KOPT-K1 (cell line): ENCODE results near the gene ZNF692.

Experiments
- H3K27ac ChIP-seq: fragments of 200-600 bp; sonication (generic); 2 replicates; pipeline ENCODE4 v1.5.1; 2016; ENCODE audit warnings: antibody characterized with exemption, mild to moderate bottlenecking, low read depth, low read length; ENCODE audit not compliant: poor library complexity, severe bottlenecking
- H3K36me3 ChIP-seq: fragments of 200-600 bp; sonication (generic); 2 replicates; pipeline ENCODE4 v1.5.1; 2017; ENCODE audit warnings: antibody characterized with exemption, mild to moderate bottlenecking, low read length, moderate library complexity; ENCODE audit not compliant: insufficient read depth
- H3K9me3 ChIP-seq: fragments of 200-600 bp; sonication (generic); 2 replicates; pipeline ENCODE4 v1.5.1; 2017; ENCODE audit warnings: antibody characterized with exemption, low read length, mild to moderate bottlenecking; ENCODE audit not compliant: insufficient read depth, poor library complexity, severe bottlenecking

Gene ZNF692

DNA sequence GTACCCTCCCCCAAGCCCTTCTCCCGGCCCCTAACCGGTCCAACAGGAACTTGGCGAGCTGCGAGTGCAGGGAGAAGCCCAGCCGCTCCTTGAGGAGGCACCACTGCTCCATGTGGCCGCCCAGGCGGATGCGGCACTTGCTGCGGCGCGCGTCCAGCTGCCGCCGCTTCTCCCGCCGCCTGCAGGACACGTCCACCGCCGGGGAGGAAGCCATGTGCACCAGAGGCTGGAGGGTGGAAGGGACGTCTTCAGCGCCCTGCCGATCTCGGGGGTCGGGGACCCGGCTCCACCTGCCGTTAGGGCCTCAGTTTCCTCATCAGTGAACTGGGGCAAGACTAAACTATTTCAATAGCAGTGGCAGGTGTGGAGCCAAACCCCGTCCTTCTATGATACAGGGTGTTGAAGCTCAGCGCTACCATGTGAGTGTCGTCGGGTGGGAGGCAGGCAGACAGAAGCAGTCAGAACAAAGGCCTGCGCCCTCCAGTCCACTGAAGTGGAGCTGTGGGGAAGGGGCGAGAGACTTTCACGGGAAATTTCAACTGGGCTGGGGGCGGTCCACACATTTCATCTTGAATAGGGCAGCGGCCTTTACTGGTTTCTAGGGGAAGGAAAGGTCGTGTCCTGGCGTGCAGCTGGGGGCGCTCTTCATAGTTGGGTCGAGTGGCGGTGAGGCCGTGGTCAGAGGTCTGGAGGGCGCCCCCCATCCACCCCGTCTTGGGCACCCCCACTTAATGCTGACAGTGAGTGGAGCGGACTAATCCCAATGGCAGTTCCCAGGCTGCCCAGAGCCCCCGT, 592 bp downstream of the ZNF692 start:
- Histone ChIP-seq H3K27ac (peak overlapping the region; percentile 81), H3K9me3 (no peaks in the 10 kb centered on the region), H3K36me3 (peaks cover 28% of the 10 kb centered on the region)

DNA sequence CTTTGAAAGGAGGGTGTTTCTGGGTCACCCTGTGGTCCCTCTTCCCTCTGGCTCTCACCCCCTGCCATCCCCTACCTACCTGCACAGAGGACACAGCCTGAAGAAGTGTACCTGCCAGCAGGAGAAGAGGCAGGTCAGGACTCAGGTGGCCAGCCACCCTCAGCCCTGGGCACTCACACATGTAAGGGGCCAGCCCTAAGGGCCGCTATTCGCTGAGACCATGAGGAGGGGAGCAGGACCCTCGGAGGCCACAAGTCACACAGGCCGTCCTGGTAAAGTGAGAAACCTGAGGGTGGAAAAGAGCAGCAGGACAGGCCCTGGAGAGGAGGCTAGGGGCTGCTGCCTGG, 1.2 kb downstream of the ZNF692 start:
- Histone ChIP-seq H3K9me3 (no peaks in the 10 kb centered on the region), H3K27ac (peak overlapping the region; percentile 81), H3K36me3 (peaks cover 33% of the 10 kb centered on the region)

DNA sequence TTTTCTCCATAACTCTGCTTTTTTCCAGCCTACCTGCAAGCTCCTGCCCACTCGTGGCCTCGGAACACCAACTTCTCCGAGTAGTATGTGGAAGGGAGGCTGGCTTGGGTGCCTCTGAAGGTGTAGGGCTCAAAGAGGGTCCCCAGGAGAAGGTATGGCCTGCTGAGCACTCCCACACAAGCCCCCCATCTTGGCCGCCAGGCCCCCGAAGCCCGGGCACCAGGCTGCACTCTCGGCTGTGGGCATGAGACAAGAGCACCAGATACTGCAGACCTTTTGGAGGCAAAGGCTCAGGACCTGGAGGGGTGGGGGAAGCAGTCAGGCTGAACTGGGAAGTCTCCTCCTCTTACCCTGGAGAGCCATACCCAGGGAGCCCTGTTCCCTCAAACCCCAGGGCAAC, 1.7 kb downstream of the ZNF692 start:
- peaks cover 38% of the 10 kb centered on the region for H3K36me3 ChIP-seq
- H3K9me3 ChIP-seq: no peaks in the 10 kb centered on the region
- peak overlapping the region; percentile 81 for H3K27ac ChIP-seq

DNA sequence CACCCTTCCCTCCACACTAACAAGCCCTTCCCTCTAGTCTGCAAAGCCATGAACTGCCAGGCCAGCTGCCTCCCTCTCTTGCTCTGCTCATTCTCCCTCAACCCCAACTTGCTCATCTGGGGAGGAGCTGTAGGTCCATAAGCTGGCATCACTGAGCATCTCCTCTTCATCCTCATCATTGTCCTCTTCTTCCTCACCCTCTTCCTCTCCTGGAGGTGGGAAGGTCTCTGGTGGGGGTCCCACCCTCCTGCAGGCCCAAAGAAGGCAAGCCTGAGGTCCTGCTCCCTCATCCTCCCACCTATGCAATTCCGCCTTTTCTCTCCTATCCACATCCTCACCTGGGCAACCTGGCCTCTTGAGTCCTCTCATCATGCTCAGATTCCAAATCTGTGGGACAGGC, 2.7 kb downstream of the ZNF692 start:
- Histone ChIP-seq H3K36me3 (peaks cover 49% of the 10 kb centered on the region), H3K9me3 (no peaks in the 10 kb centered on the region), H3K27ac (no peak overlapping the region)

- peaks cover 55% of the 10 kb centered on the region for H3K36me3 ChIP-seq
- no peak overlapping the region for H3K27ac ChIP-seq
- H3K9me3 ChIP-seq: no peaks in the 10 kb centered on the region
Observed at GRCh38 chr1:248855580-248855979, 3.3 kb downstream of the ZNF692 start.

- H3K9me3 ChIP-seq: no peaks in the 10 kb centered on the region
- H3K36me3 ChIP-seq: peaks cover 72% of the 10 kb centered on the region
- peak overlapping the region; percentile 14 for H3K27ac ChIP-seq
Observed at GRCh38 chr1:248853663-248854375, 5.1 kb downstream of the ZNF692 start.

- Histone ChIP-seq H3K27ac (peak overlapping the region; percentile 14), H3K9me3 (no peaks in the 10 kb centered on the region), H3K36me3 (peaks cover 83% of the 10 kb centered on the region)
Observed at GRCh38 chr1:248852481-248853405, 6.1 kb downstream of the ZNF692 start.

GRCh38 chr1:248851390-248851789, 7.5 kb downstream of the ZNF692 start:
- no peak overlapping the region for H3K27ac ChIP-seq

GRCh38 chr1:248850536-248851251, 8.2 kb downstream of the ZNF692 start:
- Histone ChIP-seq H3K9me3 (no peaks in the 10 kb centered on the region), H3K36me3 (peaks cover 99% of the 10 kb centered on the region), H3K27ac (no peak overlapping the region)

More at GRCh38 chr1:248851390-248851789, 7.5 kb downstream of the ZNF692 start:
- peaks cover 97% of the 10 kb centered on the region for H3K36me3 ChIP-seq
- no peaks in the 10 kb centered on the region for H3K9me3 ChIP-seq

GRCh38 chr1:248850124-248850523, 8.8 kb downstream of the ZNF692 start:
- no peak overlapping the region for H3K27ac ChIP-seq
- H3K9me3 ChIP-seq: no peaks in the 10 kb centered on the region
- peaks cover 99% of the 10 kb centered on the region for H3K36me3 ChIP-seq

DNA sequence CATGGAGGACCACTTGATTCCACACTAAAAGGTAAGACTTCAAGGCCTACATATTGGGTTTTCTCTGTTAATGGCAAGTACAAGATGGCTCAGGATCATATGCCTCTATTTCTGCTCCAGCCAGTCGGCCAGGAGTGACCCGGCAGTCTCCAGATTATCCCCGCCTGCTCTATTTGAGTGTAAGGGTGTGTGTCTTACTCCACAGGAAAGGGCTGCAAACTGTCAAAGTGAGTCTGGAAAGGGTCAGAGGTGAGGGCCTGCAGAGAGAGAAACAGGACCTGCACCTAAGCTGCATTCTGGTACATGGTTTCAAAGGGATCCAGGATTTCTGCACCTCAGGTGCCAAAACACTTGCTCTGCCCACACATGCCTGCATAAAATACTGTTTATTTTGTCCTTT, 9.2 kb downstream of the ZNF692 start:
- Histone ChIP-seq H3K36me3 (peaks cover 99% of the 10 kb centered on the region), H3K9me3 (no peaks in the 10 kb centered on the region), H3K27ac (no peak overlapping the region)

GRCh38 chr1:248849152-248849551, 9.7 kb downstream of the ZNF692 start:
- Histone ChIP-seq H3K36me3 (peaks cover 99% of the 10 kb centered on the region), H3K9me3 (no peaks in the 10 kb centered on the region), H3K27ac (no peak overlapping the region)

DNA sequence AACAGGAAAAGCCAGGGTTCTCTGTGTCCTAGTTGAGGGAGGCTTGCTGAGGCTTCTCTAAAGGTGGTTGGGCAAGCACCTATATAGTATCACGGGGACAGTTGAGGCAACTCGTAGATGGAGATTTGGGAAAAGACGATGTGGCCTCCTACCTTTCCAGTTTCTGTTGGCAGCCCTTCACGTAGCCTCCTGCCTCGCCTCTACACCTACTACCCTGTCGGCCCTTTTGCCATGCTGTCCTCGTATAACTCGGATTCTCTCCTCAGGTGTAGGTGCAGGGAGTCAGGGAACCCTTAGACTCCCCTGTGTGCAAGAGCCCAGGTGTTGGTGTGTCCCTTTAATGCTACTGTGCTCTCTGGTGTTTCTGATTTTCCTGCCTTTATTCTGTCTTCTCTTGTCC, 10.3 kb downstream of the ZNF692 start:
- no peak overlapping the region for H3K27ac ChIP-seq
- no peaks in the 10 kb centered on the region for H3K9me3 ChIP-seq
- peaks cover 95% of the 10 kb centered on the region for H3K36me3 ChIP-seq

GRCh38 chr1:248847956-248848561, 10.8 kb downstream of the ZNF692 start:
- Histone ChIP-seq H3K27ac (no peak overlapping the region), H3K36me3 (peaks cover 92% of the 10 kb centered on the region), H3K9me3 (no peaks in the 10 kb centered on the region)
